B cell (primary cell): ENCODE results near the gene SNAPC4. TPM values are rescaled to one million over a fixed set of nuclear protein-coding genes. Genes with fewer than 3 reads are reported as not detected.

Experiments used
- ATAC-seq: fragments of 200-7000 bp; cut with Tn5 transposase; one replicate; pipeline ENCODE4 v1.10.0; 2021; ENCODE audit warnings: low read depth, mild to moderate bottlenecking, moderate number of reproducible peaks, moderate library complexity
- CTCF ChIA-PET: fragments of 350-600 bp; sonication (Branson Sonifier 250); formaldehyde crosslinking; loops from one replicate; lab custom pipeline; 2021; ENCODE audit warnings: antibody characterized with exemption, inconsistent platforms; lab: Charles Lee
- POLR2A ChIA-PET: fragments of 350-600 bp; sonication (Branson Sonifier 250); formaldehyde crosslinking; loops from one replicate; lab custom pipeline; 2021; ENCODE audit warnings: antibody characterized with exemption; lab: Charles Lee
- DNase-seq: peaks from one replicate; pipeline ENCODE4 v3.0.0; 2013
- H2AFZ ChIP-seq: 2 replicates; pipeline ENCODE4 v1.6.1; 2012; ENCODE audit warnings: mild to moderate bottlenecking, low read depth, low read length; ENCODE audit not compliant: insufficient read depth, poor library complexity, severe bottlenecking
- H3K27ac ChIP-seq, 2 donors: 1 replicate in 1 of 2; 2 replicates in 1 of 2; pipeline ENCODE4 v1.5.1; 2012 to 2013; ENCODE audit warnings: low read length in 2 of 2, mild to moderate bottlenecking in 2 of 2, moderate library complexity in 1 of 2
- H3K27me3 ChIP-seq, 4 experiments: fragments of 200-600 bp in 1 of 4; sonication (generic) in 1 of 4; replicated peaks in 1 of 4; 1 replicate in 2 of 4; 2 replicates in 2 of 4; pipeline versions ENCODE4 v1.6.1 to v1.7.0; 2013 to 2016; ENCODE audit warnings: low read length in 3 of 4, mild to moderate bottlenecking in 2 of 4, mixed read lengths in 1 of 4, moderate library complexity in 1 of 4; ENCODE audit not compliant: insufficient read depth in 4 of 4, control insufficient read depth in 3 of 4; ENCODE audit errors: control extremely low read depth in 1 of 4
- H3K36me3 ChIP-seq, 2 experiments: replicated peaks in 1 of 2; 1 replicate in 1 of 2; 2 replicates in 1 of 2; pipeline versions ENCODE4 v1.6.1 to v1.7.1; 2013; ENCODE audit warnings: low read length in 1 of 2; ENCODE audit not compliant: insufficient read depth in 2 of 2, control insufficient read depth in 1 of 2; ENCODE audit errors: control extremely low read depth in 1 of 2, extremely low read depth in 1 of 2
- H3K4me1 ChIP-seq, 2 donors: fragments of 200-600 bp in 1 of 2; sonication (generic) in 1 of 2; 1 replicate in 1 of 2; 2 replicates in 1 of 2; pipeline versions ENCODE4 v1.5.1 to v1.6.1; 2013 to 2017; ENCODE audit warnings: low read length in 2 of 2; ENCODE audit not compliant: control insufficient read depth in 2 of 2, insufficient read depth in 2 of 2
- H3K4me2 ChIP-seq: replicated peaks from 2 replicates; pipeline ENCODE3; 2012; ENCODE audit warnings: mild to moderate bottlenecking, low read depth, low read length; ENCODE audit not compliant: poor library complexity, severe bottlenecking
- H3K4me3 ChIP-seq, 5 experiments: fragments of 200-600 bp in 1 of 5; sonication (generic) in 1 of 5; 1 replicate in 3 of 5; 2 replicates in 2 of 5; pipeline versions ENCODE4 v1.5.1 to v1.7.0; 2011 to 2016; ENCODE audit warnings: low read length in 4 of 5, mild to moderate bottlenecking in 4 of 5, low read depth in 2 of 5, control low read depth in 1 of 5, moderate library complexity in 1 of 5; ENCODE audit not compliant: insufficient read depth in 1 of 5; ENCODE audit errors: control extremely low read depth in 1 of 5, extremely low read depth in 1 of 5
- H3K79me2 ChIP-seq: fragments of 200-600 bp; sonication (generic); one replicate; pipeline ENCODE4 v1.6.0; 2016; ENCODE audit warnings: low read length; ENCODE audit not compliant: control insufficient read depth, insufficient read depth
- H3K9ac ChIP-seq: fragments of 200-600 bp; sonication (generic); 2 replicates; pipeline ENCODE4 v1.6.1; 2017; ENCODE audit warnings: mild to moderate bottlenecking, low read length, moderate library complexity
- H3K9me3 ChIP-seq, 3 donors: one replicate each; pipeline versions ENCODE4 v1.6.1 to v1.7.1; 2013; ENCODE audit warnings: low read length in 2 of 3; ENCODE audit not compliant: control insufficient read depth in 2 of 3, insufficient read depth in 1 of 3; ENCODE audit errors: control extremely low read depth in 1 of 3
- H4K20me1 ChIP-seq: 2 replicates; pipeline ENCODE4 v1.6.0; 2012; ENCODE audit warnings: mild to moderate bottlenecking, low read length; ENCODE audit not compliant: insufficient read depth, control insufficient read depth, poor library complexity, severe bottlenecking
- H3K27ac Mint-ChIP-seq: one replicate; pipeline ENCODE4 v1.8.0; 2021; ENCODE audit warnings: mixed read lengths
- H3K27me3 Mint-ChIP-seq: one replicate; pipeline ENCODE4 v1.8.0; 2021; ENCODE audit warnings: mixed read lengths
- H3K4me1 Mint-ChIP-seq: one replicate; pipeline ENCODE4 v1.8.0; 2021; ENCODE audit warnings: mixed read lengths
- H3K4me3 Mint-ChIP-seq: one replicate; pipeline ENCODE4 v1.8.0; 2021; ENCODE audit warnings: mixed read lengths
- H3K9me3 Mint-ChIP-seq: one replicate; pipeline ENCODE4 v1.8.0; 2022; ENCODE audit warnings: mixed read lengths; ENCODE audit not compliant: insufficient read depth
- EZH2 ChIP-seq: IDR thresholded peaks from 2 replicates; pipeline ENCODE4 v1.6.1; 2012; ENCODE audit warnings: borderline replicate concordance, low read depth, mild to moderate bottlenecking, moderate library complexity, low read length; ENCODE audit not compliant: insufficient read depth, poor library complexity, severe bottlenecking
- WGBS: methylation state at CpG from one replicate; pipeline ENCODE4 v1.1.5; 2013; ENCODE audit warnings: missing lambda C conversion rate; ENCODE audit not compliant: insufficient coverage; 5-methylcytosine and 5-hydroxymethylcytosine counted together
- intact Hi-C: fragments of 100-400 bp; cut with micrococcal nuclease; formaldehyde crosslinking; loops from one replicate; pipeline ENCODE4 v1.10.0; 2022
- polyA plus RNA-seq: library from polyadenylated mRNA; depleted of rRNA; stranded (reverse); fragments of >200 nt; gene quantifications from 2 replicates; pipeline ENCODE4 v1.2.3, GENCODE V29; 2012
- total RNA-seq, 2 donors: library from RNA; stranded (reverse); fragments of 120-200 nt in 1 of 2; gene quantifications; 1 replicate in 1 of 2; 2 replicates in 1 of 2; pipeline versions ENCODE4 v1.2.3 to v1.2.4, GENCODE V29; 2013 to 2022
- TF ChIP-seq, protein P1 (sequence below): fragments of 200-600 bp; IDR thresholded peaks from one replicate; pipeline ENCODE4 v1.8.0; 2022; ENCODE audit warnings: antibody characterized with exemption, mild to moderate bottlenecking

SNAPC4 gene
- total and polyA plus RNA-seq, 2 donors (not counting 1 experiment from before 2014, with no cell fraction given) = 13.1 to 15.6 TPM

- CTCF ChIA-PET = no interaction called here
- intact Hi-C loops = no loop called here
- Histone ChIP-seq H2AFZ (no peak overlapping the region), H3K4me3 (no peak overlapping the region), H3K27me3 (no peaks in the 10 kb centered on the region), H3K9me3 (no peaks in the 10 kb centered on the region), H3K27ac (no peak overlapping the region), H3K4me1 (peaks cover 4 to 9% of the 10 kb centered on the region in 2 donors), H3K79me2 (peaks cover 9% of the 10 kb centered on the region), H3K9ac (no peak overlapping the region), H4K20me1 (peaks cover 23% of the 10 kb centered on the region), H3K36me3 (peaks cover 2 to 51% of the 10 kb centered on the region in 2 experiments), H3K4me2 (no peak overlapping the region)
- Mint-ChIP-seq H3K27ac (no peak overlapping the region), H3K4me3 (no peak overlapping the region), H3K4me1 (peaks cover 6% of the 10 kb centered on the region), H3K9me3 (no peaks in the 10 kb centered on the region), H3K27me3 (no peaks in the 10 kb centered on the region)
- POLR2A ChIA-PET = interaction anchor here (0.6 kb wide), 1 partner anchor 57 kb away, joined by 3 read pairs; no protein-coding TSS in a partner anchor
- 100% methylated on average over 6 of the region's 7 CpGs for WGBS
- no peak for DNase-seq
- no peak for ATAC-seq
- TF ChIP-seq, protein P1, sequence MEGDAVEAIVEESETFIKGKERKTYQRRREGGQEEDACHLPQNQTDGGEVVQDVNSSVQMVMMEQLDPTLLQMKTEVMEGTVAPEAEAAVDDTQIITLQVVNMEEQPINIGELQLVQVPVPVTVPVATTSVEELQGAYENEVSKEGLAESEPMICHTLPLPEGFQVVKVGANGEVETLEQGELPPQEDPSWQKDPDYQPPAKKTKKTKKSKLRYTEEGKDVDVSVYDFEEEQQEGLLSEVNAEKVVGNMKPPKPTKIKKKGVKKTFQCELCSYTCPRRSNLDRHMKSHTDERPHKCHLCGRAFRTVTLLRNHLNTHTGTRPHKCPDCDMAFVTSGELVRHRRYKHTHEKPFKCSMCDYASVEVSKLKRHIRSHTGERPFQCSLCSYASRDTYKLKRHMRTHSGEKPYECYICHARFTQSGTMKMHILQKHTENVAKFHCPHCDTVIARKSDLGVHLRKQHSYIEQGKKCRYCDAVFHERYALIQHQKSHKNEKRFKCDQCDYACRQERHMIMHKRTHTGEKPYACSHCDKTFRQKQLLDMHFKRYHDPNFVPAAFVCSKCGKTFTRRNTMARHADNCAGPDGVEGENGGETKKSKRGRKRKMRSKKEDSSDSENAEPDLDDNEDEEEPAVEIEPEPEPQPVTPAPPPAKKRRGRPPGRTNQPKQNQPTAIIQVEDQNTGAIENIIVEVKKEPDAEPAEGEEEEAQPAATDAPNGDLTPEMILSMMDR = no peak
- TF ChIP-seq EZH2 = no peak
Observed at GRCh38 chr9:136443687-136444086, 43.7 kb upstream of the SNAPC4 start.

GRCh38 chr9:136443087-136443486, 43.1 kb upstream of the SNAPC4 start:
- CTCF ChIA-PET = no interaction called here
- Histone ChIP-seq H4K20me1 (peaks cover 29% of the 10 kb centered on the region), H3K79me2 (peaks cover 15% of the 10 kb centered on the region), H3K4me3 (no peak overlapping the region), H3K4me1 (peaks cover 8 to 13% of the 10 kb centered on the region in 2 donors), H3K4me2 (no peak overlapping the region), H3K9me3 (no peaks in the 10 kb centered on the region), H3K27me3 (no peaks in the 10 kb centered on the region), H2AFZ (no peak overlapping the region), H3K36me3 (peaks cover 2 to 48% of the 10 kb centered on the region in 2 experiments), H3K9ac (no peak overlapping the region), H3K27ac (no peak overlapping the region)
- H3K4me3 Mint-ChIP-seq = no peak overlapping the region
- TF ChIP-seq, protein P1 = no peak
- TF ChIP-seq EZH2 = no peak
- no peaks in the 10 kb centered on the region for H3K27me3 Mint-ChIP-seq
- peaks cover 10% of the 10 kb centered on the region for H3K4me1 Mint-ChIP-seq
- DNase-seq (no peak), ATAC-seq (no peak)
- WGBS = 100% methylated on average over 11 of the region's 15 CpGs
- POLR2A ChIA-PET = interaction anchor here (0.6 kb wide), 1 partner anchor 58 kb away, joined by 3 read pairs; no protein-coding TSS in a partner anchor
- no peaks in the 10 kb centered on the region for H3K9me3 Mint-ChIP-seq
- H3K27ac Mint-ChIP-seq = no peak overlapping the region
- intact Hi-C loops = no loop called here
